HG03565 (cell line): ENCODE data around the gene ALG12.

Source experiments
- ATAC-seq: cut with Tn5 transposase; IDR thresholded peaks from one replicate; pipeline ENCODE4 v1.9.1; 2021; ENCODE audit warnings: mild to moderate bottlenecking, moderate library complexity; ENCODE audit not compliant: unreplicated experiment

The ALG12 gene

DNA sequence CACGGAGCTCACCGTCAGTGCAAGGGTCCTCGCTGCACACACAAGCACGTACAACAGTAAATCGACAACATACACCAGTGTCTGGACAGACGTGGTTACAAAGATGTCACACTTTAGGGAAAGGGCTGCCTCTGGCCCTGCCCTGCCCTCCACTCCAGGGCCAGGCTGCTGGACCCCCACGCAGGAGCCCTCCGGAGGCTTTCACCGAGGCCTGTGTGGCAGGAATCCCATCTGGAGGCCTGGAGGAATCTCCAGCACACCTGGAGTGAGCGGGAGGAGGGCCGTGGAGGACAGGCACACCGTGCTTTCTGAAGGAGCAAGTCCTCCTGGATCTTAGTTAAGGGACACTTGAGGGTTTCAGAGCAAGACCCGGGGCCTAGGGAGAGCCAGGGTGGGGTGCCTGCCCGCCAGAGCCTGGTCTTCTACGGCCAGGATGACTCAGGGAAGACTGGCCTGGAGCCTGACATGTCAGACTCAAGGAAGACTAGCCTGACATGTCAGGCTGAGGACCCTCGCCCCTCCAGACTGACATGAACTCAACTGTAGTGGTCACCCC, 40.2 kb upstream of the ALG12 start:
- no peak for ATAC-seq

DNA sequence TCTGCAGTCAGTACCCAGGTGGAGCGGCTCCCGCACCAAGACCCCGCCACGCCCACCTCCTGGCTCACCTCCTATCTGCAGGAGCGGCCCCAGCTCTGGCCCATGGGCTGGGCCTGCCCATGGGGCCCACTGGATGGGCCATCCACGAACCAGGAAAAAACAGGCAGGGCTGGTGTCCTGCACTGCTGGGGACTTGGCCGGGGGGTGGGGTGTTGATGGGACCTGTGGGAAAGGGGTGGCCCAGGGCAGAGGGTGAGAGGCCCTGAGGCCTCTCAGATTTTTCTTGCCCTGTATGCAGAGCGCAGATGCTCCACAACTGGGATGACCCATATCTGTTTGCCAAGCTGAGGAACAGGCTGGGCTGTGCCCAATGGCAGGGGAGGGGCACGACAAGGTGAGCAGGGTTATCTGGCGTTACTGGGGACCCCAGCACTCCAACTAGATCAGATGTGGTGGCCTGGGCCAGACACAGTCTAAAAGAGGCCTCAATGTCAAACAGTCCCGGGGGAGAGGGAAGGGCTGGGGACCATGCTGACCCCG, 39.7 kb upstream of the ALG12 start:
- no peak for ATAC-seq

DNA sequence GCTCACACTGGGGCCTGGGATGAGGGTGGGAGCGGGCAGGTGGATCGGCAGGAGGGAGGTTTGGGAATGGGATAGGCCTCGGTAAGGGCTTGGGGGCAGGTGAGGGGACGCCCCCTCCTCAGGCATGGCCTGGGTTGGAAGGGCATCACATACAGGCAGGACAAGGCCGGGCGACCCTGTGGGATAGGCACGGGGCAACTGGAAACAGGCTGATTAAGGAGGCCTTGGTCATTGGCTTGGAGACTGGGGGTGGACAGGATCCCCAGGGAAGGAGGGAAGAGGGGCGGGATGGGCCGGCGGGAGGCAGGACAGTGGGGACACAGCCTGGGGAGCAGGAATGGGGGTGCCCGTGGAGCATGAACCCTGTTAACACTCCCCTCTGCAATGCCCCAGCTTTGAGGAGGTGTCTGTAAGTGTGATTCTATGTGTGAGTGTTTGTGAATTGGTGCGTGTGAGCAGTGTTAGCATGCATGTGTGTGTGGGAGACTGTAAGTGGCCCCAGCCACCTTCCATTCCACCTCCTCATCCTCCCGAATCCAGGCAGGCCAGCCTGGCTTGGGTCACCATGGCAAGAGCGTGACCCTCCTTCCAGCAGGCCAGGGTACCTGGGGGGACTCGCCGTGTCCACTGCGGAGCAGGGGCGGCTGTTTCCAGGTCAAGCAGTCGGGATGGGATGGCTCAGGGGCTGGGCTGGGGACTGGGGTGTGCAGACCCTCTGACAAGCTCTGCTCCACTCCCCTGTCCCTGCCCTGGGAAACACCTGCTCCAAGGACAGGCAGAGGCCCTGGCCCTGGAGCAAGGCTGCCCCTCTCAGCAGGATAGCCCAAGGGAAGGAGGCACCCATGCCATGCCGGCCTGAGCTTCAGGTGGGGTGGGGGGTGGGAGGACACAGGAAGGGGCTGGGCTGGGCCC, 38.9 kb upstream of the ALG12 start:
- ATAC-seq: no peak

DNA sequence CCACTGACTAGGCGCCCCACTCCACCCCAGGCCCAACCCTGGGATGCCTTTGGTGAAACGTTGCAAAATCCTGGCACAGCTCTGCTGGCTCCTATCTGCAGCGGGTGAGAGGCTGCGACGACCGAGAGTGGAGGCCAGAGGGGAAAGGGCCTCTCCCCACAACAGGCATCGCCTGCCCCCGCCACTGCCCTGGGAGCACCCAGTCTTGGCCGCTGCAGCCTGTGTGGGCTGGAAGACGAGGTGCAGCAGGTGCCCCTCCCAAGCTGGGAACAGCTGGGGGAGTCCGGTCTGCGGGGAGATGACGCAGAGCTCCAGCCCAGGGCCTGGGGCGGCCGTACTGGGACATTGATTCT, 38.2 kb upstream of the ALG12 start:
- ATAC-seq: no peak

DNA sequence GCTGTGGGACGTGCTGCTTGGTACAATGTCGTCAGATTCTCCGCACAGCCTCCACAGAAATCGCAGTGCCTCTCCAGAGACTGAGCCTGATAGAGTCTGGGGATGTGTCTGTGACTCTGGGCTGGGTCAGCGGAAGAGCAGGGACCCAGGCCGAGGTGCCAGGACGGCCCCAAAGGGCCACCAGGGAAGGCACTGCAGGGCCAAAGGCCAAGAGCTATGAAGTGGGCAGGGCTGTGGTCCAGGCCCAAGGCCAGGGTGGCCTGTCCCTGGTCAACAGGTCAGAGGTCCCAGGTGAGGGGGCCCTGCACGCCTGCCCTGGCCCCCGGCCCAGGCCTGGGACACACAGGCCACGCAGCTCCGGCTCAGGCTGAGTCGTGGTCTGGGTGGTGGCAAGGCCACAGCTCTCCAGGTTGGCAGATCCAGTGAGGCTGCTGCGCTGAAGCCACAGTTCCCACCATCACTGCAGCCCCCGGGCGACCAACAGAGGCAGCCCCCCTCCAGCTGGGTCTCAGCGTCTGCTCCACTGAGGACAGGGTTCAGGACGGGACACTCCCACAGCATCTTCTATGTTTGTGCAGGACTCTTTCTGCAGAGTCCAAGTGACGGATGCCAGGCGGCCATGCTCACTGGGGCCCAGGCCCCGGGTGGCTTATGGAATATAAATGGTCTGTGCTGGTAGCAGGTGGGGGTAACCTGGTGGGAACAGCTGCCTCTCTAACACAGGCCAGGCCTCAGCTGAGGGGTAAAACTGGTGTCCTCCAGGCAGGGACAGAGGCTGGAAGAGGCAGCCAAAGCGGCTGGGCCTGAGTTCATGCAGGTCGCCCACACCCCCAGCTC, 37.6 kb upstream of the ALG12 start:
- ATAC-seq: no peak

DNA sequence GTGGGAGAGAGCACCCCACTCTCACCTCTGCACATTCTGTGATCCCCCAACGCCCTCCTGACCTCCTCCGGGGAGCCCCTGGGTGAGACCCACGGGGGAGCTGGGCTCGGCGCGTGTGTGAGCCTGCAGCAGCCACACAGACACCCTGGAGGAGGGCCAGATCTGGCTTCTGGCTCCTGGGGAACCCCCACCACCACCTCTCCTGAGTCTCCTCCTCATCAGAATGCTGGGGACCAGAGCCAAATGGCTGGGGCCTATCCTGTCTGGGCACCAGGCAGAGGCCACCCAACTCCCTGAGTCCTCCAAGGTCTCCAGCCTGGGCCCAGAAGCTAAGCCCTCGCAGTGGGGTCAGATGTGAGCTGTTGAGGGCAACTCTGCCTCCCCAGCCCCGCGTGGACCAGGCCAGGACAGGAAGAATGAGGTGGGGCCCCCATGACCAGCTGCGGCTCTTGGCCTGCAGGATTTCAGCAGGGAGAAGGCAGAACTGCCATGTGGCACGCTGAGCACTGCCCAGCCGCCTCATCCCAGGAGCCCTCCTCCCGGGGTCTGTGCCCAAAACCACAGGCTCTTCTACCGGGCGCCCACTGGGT, 36.8 kb upstream of the ALG12 start:
- no peak for ATAC-seq

DNA sequence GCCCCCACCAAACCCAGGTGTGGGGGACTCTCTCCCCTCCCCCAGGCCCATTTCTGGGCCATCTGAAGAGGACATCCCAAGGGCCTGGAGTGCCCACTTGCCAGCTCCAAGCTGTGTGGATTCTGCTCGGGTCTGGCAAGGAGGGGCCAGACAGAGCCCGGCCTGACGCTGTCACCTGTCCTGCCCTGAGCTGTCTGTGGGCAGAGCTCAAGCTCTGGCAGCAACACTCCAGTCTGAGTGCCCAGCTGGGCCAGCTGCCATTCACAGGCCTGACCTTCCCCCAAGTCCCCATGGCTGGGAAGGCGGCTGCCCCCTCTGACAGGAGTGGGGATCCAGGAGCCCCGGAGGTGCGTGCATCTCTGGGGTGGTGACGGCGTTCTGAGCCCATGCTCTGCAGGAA, 36.1 kb upstream of the ALG12 start:
- ATAC-seq: no peak

DNA sequence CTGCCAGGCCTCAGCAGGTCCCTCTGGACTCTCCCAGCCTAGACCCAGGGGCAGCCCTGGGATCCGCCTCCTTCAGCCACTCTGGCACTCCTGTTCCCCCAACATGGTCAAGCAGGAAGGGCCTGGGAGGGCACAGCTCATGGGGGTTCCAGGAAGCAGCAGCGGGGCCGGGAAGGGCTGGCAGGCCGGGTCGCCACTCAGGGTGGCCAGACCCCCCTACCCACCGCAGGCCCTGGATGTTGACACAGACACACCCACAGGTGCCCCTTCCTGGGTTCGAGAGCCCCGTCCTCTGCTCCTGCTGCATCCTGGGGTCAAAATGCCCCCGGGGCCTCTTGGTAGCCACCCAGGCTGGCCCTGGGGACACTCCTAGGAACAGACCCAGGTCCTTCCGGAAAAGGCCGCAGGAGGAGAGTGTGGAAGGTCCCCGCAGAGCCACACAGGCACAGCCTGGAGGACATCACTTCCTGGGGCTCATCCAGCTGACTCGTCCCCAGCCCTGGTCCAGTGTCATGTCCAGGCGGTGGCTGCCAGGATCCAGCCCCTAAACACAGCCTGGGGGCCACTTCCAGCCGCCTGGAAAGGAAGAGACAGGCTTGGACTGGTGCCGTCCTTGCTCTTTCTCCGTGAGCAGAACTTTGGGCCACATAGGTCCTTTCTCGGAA, 35.6 kb upstream of the ALG12 start:
- no peak for ATAC-seq

DNA sequence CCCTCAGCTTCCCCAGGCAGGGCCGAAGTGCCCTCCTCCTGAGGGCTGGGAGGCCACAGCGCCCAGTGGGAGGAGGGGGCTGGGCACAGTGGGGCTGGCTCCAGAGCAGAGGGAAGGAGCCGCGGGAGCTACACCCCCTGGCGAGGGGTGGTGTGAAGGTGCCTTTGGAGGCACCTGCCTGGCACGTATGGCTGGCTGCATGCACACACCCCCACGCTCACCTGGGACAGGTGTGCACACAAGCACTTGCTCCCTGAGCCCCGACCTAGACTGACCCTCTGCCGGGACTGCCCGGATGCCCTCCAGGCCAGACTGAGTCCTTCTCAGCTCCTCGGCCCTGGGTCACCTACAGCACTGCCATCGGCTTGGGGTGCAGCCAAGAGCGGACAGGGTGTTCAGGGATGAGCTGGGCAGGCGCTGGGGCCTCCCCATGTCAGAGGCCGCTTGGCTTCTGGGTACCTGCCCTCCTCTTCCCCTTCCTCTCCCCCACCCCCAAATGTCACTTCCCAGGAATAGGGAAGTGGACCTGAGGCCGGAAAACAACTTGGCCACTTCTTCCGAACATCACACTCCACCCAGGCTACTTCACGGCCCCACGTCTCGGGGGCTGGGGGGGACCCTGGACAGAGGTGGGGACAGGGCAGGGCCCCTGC, 34.9 kb upstream of the ALG12 start:
- no peak for ATAC-seq

DNA sequence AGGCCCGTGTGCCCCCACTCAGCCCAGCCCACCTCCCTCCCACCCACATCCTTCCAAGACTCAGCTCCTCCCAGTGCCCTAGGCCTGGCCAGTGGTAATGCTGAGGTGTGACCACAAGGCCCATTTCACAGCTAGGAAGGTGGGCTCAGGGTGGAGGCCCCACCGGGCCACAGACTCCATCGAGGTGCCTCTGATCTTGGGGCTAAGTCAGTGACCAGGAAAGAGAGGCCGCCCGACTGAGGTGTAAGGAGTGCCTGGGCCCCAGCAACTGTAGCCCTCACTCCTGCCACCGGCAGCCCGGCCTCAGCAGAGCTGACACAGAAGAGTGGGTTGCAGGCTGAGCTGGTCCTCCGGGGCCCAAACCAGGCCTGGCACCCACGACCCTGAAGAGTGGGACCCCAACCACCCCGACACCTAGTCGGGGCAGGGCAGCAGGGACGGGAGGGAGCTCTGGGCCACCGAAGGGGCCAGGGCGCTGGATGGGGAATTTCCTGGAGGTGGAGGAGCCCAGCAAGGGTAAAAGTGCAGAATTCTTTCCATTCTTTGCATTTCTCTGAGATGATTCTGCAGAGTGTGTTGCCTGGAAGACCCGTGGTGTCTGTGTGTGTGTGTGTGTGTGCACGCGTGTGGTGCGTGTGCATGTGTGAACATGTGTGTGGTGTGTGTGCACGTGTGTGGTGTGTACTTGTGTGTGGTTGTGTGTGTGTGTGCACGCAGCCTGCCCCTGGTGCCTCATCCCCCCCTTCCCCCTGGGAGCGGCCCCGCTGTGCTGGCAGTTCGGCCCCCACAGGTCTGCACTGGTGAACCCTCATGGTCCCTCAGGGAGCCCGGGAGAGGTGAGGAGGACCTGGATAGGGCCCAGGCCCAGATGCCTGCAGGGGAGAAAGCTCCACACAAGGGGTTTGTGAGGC, 34.0 kb upstream of the ALG12 start:
- ATAC-seq: no peak

DNA sequence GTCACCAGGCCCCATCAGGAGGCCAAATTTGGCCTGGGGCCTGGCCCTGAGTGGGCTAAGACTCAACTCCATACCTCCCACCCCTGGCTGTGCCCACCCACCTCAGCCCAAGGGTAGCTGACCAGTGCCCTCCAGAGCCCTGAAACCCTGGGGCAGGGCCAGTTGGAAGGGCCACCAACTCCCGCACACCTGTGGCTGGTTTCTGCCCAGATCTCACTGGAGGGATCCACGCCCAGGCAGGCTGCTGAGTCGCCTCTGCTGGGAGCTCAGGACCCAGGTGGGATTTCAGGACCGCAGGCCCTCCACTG, 33.4 kb upstream of the ALG12 start:
- ATAC-seq: no peak

DNA sequence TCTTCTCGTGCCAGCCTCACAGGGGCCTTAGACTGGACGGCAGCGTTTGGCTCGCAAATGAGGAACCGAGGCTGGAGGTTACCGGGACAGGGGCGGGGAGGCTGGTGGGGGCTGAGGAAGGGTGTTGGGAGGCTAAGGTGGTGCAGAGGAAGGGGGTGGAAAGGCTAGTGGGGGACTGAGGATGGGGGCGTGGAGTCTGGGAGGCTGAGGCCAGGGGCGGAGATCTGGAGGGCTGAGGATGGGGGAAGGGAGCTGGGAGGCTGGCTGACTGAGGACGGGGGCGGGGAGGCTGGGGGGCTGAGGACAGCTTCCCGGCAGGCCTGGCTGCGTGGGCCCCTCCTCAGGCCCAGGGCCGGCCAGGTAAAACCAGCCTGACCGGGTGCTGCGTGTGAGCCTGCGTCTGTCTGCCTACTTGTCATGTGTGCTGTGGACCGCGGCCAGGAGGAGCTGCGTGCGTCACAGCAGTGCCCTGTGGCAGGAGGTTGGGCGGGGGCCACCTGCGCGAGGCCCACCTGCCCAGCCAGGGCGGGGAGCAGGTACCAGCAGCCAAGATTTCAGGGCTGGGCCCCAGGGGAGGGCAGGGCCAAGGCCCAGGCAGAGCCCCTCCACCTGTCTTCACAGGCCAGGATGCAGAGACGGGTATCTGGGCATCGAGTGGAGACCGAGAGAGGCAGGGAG, 32.9 kb upstream of the ALG12 start:
- no peak for ATAC-seq

DNA sequence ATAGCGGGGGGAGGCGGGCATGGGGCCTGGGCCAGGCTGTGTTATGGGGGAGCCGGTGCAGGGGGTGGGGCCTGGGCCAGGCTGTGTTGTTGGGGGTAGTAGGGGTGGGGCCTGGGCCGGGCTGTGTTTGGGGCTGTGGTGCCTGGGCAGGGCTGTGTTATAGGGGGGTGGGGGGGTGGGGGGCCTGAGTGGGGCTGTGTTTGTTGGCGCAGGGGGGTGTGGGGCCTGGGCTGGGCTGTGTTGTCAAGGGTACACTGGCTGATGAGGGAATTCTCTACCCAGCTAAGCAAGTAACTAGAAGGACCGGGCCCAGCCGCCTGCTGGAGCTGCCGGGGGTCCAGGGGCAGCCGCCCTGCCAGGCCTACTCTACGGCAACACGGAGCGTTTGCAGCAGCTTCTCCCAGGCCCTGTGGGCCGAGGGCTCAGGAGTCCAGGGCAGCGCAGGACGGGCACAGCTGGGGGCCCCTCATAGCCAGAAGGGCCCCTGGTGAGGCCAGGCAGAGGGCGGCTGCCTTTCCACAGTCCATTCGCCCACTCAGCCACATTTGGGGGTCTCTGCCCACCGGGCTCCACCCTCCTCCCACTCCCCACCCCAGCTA, 32.3 kb upstream of the ALG12 start:
- ATAC-seq: no peak

DNA sequence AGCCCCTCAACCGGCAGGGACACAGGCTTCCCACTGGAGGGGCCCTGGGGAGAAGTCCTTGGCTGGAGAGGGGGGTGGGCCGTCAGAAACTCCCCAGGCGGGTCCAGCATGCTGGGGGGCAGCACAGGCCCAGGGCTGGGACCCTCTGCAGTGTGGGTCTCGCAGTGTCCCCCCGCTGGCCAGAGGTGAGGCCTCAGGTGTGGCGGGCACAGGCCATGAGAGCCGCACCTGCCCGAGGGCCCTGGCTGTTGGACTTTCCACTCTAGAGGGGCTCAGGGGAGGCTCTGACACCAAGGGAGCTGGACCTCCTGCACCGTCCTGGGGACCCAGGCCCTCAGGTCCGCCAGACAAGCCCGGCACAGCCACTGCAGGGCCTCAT, 31.7 kb upstream of the ALG12 start:
- no peak for ATAC-seq

DNA sequence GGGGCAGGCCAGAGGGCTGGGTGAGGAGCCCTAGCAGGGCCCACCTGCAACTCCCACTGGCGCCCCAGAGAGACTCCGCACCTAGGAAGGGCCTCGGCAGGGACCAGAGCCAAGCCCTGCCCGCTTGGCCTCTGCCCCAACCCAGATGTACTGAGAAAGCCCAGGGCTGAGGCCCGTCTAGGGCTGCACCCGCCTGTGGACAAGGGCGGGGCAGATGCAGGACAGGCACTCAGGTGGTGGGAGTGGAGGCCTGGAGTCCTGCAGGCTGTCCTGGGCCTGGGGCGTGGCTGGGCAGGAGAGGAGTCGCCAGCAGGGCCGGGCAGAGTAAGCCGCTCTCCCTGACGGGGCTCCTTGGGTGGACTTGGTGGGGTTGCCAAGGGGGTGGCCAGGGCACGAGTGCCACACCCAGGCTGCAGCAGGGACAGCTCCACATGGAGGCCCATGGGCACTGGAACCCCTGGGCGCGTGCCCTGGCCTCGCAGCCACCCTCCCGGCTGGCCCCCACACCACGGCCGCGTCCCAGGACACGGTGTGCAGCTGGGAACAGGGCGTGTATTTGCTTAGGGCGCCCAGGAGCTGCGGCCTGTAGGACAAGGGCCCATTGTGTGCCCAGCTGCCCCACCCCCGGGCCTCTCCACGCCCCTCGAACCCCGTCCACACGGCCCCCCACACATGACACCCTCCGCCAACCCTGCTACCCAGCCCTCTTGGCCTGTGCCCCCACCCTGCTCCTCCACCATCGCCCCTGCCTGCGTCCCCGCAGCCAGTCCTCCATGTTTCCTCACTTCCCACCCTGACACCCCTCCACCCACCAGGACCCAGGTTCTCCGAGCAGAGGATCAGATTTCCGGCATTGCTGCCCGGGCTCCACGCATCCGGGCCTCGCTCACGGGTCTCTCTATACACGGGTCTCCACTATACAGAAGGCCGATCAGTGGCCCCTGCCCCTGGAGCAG, 31.0 kb upstream of the ALG12 start:
- no peak for ATAC-seq

DNA sequence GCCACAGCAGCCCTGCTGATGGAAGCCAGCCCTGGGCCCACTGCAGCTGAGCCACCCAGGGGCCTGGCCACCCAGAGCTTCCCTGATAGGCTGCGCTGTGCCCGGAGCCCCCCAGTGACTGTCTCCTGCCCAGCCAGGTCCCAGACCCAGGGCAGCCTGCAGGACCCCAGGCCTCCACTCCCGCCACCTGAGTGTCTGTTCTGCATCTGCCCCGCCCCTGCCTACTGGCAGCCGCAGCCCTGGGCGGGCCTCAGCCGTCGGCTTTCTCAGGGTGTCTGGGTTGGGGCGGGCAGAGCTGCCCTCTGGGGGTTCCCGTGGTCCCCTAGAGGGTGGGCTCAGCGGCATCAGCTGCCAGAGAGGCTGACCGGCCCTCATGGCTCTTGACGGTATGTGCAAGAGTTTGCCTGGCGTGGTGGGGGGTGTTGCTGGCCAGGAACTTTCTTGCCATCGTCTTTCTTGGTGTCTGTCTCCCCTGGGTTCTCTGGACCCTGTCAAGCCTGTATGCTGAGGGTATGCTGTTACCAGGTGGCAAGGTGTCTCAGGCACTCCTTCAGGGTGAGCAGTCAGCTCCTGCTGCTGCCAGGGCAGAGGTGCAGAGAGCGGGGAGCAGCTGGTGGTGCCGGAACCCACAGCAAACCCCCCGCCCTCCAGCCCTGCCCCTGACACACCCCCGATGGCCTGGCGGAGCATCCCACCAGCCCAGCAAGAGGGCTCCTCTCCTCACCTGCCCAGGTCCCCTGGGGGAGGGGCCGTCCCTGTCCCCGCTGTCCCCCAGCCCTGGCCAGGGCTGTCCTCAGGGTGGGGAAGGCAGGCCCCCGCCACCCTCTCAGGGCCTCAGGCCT, 30.1 kb upstream of the ALG12 start:
- no peak for ATAC-seq

DNA sequence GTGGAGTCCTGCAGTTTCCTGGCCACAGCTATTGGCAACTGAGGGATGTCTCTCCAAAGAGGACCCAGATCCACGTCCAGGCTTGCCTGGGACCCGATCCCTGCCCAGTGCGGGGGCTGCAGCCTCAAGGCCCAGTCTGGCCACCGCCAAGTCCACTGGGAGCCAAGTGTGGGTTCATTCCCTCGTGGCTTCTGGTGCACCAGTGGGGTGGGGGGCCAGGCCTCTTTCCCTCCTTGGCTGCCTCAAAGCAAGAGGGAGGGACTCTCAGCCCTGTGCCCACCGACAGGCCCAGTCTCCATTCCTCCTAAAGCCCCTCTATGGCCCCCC, 29.0 kb upstream of the ALG12 start:
- no peak for ATAC-seq
